HepG2 (cell line): Measurements from ENCODE around the gene PTPRU.

ENCODE experiments used
- BCL6 ChIP-seq: IDR thresholded peaks from 2 replicates; pipeline ENCODE4 v1.6.1; 2016; ENCODE audit warnings: missing genetic modification reagents, missing compliant biosample characterization
- SRSF1 ChIP-seq: fragments of 200-400 bp; formaldehyde crosslinking; optimal IDR thresholded peaks from 2 replicates; pipeline ENCODE3; 2017; ENCODE audit warnings: mild to moderate bottlenecking, low read depth, low read length, moderate library complexity
- ZNF205 ChIP-seq: IDR thresholded peaks from 2 replicates; pipeline ENCODE4 v1.6.1; 2018; ENCODE audit warnings: missing biosample characterization, missing genetic modification reagents

DNA sequence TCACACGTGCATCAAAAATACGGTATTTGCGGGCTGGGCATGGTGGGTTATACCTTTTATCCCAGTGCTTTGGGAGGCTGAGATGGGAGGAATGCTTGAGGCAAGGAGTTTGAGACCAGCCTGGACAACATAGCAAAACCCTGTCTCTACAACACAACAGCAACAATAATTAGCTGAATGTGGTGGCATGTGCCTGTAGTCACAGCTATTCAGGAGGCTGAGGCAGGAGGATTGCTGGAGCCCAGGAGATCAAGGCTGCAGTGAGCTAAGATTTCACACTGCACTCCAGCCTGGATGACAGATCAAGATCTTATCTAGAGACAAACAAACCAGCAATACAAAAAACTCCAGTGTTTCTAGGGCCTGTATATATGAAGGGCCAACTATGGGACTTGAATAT is 30.6 kb downstream of the PTPRU start:
- no peak for TF ChIP-seq ZNF205
- TF ChIP-seq SRSF1: no peak
- TF ChIP-seq BCL6: no peak
